GM23248 (cell line): ENCODE data around the gene RASSF5. TPM values are rescaled to one million over a fixed set of nuclear protein-coding genes. Genes with fewer than 3 reads are reported as not detected.

Experiments used
- DNase-seq: peaks from one replicate; pipeline ENCODE4 v3.0.0-alpha.2; 2015
- H2AFZ ChIP-seq: fragments of 200-600 bp; sonication (generic); 2 replicates; pipeline ENCODE4 v1.6.1; 2016; ENCODE audit warnings: antibody characterized with exemption
- H3F3A ChIP-seq: fragments of 200-600 bp; sonication (generic); 2 replicates; pipeline ENCODE4 v1.6.1; 2016; ENCODE audit warnings: mild to moderate bottlenecking, antibody characterized with exemption, mixed run types; ENCODE audit not compliant: insufficient read depth
- H3K27ac ChIP-seq: fragments of 200-600 bp; sonication (generic); 2 replicates; pipeline ENCODE4 v1.5.1; 2016; ENCODE audit warnings: mild to moderate bottlenecking
- H3K27me3 ChIP-seq: fragments of 200-600 bp; sonication (generic); replicated peaks from 2 replicates; pipeline ENCODE4 v1.6.1; 2016; ENCODE audit warnings: mild to moderate bottlenecking; ENCODE audit not compliant: insufficient read depth
- H3K36me3 ChIP-seq: fragments of 200-600 bp; sonication (generic); 2 replicates; pipeline ENCODE4 v1.6.1; 2016; ENCODE audit warnings: low read depth, mild to moderate bottlenecking
- H3K4me1 ChIP-seq: fragments of 200-600 bp; sonication (generic); 2 replicates; pipeline ENCODE4 v1.6.1; 2016; ENCODE audit warnings: mild to moderate bottlenecking; ENCODE audit not compliant: insufficient read depth
- H3K4me2 ChIP-seq: fragments of 200-600 bp; sonication (generic); one replicate; pipeline ENCODE4 v1.6.1; 2016; ENCODE audit warnings: mild to moderate bottlenecking; ENCODE audit not compliant: unreplicated experiment
- H3K4me3 ChIP-seq: fragments of 200-600 bp; sonication (generic); 2 replicates; pipeline ENCODE4 v1.5.1; 2016; ENCODE audit warnings: mild to moderate bottlenecking
- H3K79me2 ChIP-seq: fragments of 200-600 bp; sonication (generic); 2 replicates; pipeline ENCODE4 v1.6.1; 2016; ENCODE audit warnings: mild to moderate bottlenecking; ENCODE audit not compliant: insufficient read depth
- H3K9ac ChIP-seq: fragments of 200-600 bp; sonication (generic); 2 replicates; pipeline ENCODE4 v1.6.1; 2016; ENCODE audit warnings: mild to moderate bottlenecking
- H3K9me2 ChIP-seq: fragments of 200-600 bp; sonication (generic); 2 replicates; pipeline ENCODE4 v1.6.1; 2016; ENCODE audit warnings: mixed run types, mild to moderate bottlenecking, moderate library complexity; ENCODE audit not compliant: insufficient read depth
- H3K9me3 ChIP-seq: fragments of 200-600 bp; sonication (generic); one replicate; pipeline ENCODE4 v1.6.1; 2017; ENCODE audit warnings: low read depth
- H4K20me1 ChIP-seq: fragments of 200-600 bp; sonication (generic); 2 replicates; pipeline ENCODE4 v1.6.0; 2016; ENCODE audit not compliant: insufficient read depth
- EZH2 ChIP-seq: fragments of 200-600 bp; sonication (generic); IDR thresholded peaks from 2 replicates; pipeline ENCODE4 v1.6.1; 2018; ENCODE audit warnings: antibody characterized with exemption, mild to moderate bottlenecking; ENCODE audit not compliant: insufficient read depth, poor library complexity, severe bottlenecking
- EZH2phosphoT487 ChIP-seq: fragments of 200-600 bp; sonication (generic); IDR thresholded peaks from 2 replicates; pipeline ENCODE4 v1.6.1; 2018; ENCODE audit warnings: antibody characterized with exemption, moderate library complexity, mild to moderate bottlenecking, low read depth; ENCODE audit not compliant: insufficient read depth
- WGBS, 2 experiments: methylation state at CpG; one replicate each; pipeline ENCODE4 v1.1.6; 2015 to 2017; ENCODE audit warnings: low lambda C conversion rate in 2 of 2, low coverage in 1 of 2; ENCODE audit errors: missing lambda C conversion rate in 2 of 2; 5-methylcytosine and 5-hydroxymethylcytosine counted together
- in situ Hi-C: fragments of 300-500 bp; cut with MboI; formaldehyde crosslinking; loops from 2 replicates; pipeline ENCODE4 v1.15.0; 2020
- polyA plus RNA-seq: library from polyadenylated mRNA; unstranded; fragments of >200 nt; fragmentation: Nextera tagmentation; extraction: Ambion mirVana; gene quantifications from 2 replicates; pipeline ENCODE4 v1.2.1, GENCODE V29; 2016
- total RNA-seq: library from RNA; depleted of rRNA; stranded (reverse); fragments of >200 nt; shearing (Covaris generic); gene quantifications from 2 replicates; pipeline ENCODE4 v1.2.3, GENCODE V29; 2014

RASSF5 gene
- total and polyA plus RNA-seq, 2 experiments from 2014 or later = 0.22 to 0.48 TPM

- Histone ChIP-seq H2AFZ (no peak overlapping the region), H3K9ac (no peak overlapping the region), H3K36me3 (no peaks in the 10 kb centered on the region), H3K4me3 (no peak overlapping the region), H3K27me3 (no peaks in the 10 kb centered on the region), H3K27ac (no peak overlapping the region), H4K20me1 (no peaks in the 10 kb centered on the region), H3F3A (no peaks in the 10 kb centered on the region; the same call in 1 of the 2 replicates), H3K4me1 (peaks cover 11% of the 10 kb centered on the region), H3K4me2 (no peak overlapping the region), H3K79me2 (no peaks in the 10 kb centered on the region), H3K9me3 (no peaks in the 10 kb centered on the region), H3K9me2 (no peaks in the 10 kb centered on the region)
- in situ Hi-C loops = no loop called here
- no peak for DNase-seq
- TF ChIP-seq EZH2 = no peak
- no peak for TF ChIP-seq EZH2phosphoT487
- WGBS, 2 experiments = 85 to 93% methylated on average over 14 to 18 of the region's 18 CpGs
These were observed 10.9 kb downstream of the RASSF5 start for GRCh38 chr1:206518206-206518605.

GRCh38 chr1:206518743-206519142 is 11.4 kb downstream of the RASSF5 start:
- H3F3A ChIP-seq = no peaks in the 10 kb centered on the region; the same call in 1 of the 2 replicates
- in situ Hi-C loops = no loop called here
- no peak for TF ChIP-seq EZH2
- no peak for TF ChIP-seq EZH2phosphoT487

DNA sequence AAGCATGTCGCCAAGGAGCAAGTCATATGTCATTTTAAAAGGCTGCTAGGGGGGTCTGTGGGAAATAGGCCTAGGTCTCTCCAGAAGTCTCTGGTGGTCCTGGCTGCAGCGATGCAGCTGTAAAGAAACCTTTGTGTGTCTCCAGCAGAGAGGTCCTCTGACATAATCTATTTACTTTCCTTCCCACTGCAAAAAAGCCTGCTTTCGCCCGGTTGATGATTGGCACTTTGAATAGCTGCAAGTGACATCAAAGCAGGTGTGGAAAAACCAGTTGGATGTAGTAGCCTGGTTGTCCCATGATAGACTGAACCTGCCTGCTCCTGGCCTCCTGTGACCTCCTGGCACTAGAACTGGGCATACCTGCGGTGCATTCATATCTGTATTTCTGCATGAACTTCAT is 13.8 kb downstream of the RASSF5 start:
- Histone ChIP-seq H3K36me3 (no peaks in the 10 kb centered on the region), H3K9me2 (no peaks in the 10 kb centered on the region), H3K9me3 (no peaks in the 10 kb centered on the region), H3K4me3 (no peak overlapping the region), H3K9ac (no peak overlapping the region), H3K27ac (no peak overlapping the region), H3K4me1 (no peaks in the 10 kb centered on the region), H3F3A (no peaks in the 10 kb centered on the region), H4K20me1 (no peaks in the 10 kb centered on the region), H2AFZ (no peak overlapping the region), H3K27me3 (no peaks in the 10 kb centered on the region), H3K4me2 (no peak overlapping the region), H3K79me2 (no peaks in the 10 kb centered on the region)
- in situ Hi-C loops = no loop called here
- whole genome bisulfite sequencing, 2 experiments = 90 to 92% methylated on average over 5 of the region's 5 CpGs
- TF ChIP-seq EZH2phosphoT487 = no peak
- no peak for TF ChIP-seq EZH2
- DNase-seq = no peak

More at GRCh38 chr1:206518743-206519142, 11.4 kb downstream of the RASSF5 start:
- H3K27ac ChIP-seq = no peak overlapping the region
- H3K4me2 ChIP-seq = no peak overlapping the region
- H3K79me2 ChIP-seq = no peaks in the 10 kb centered on the region
- H3K4me3 ChIP-seq = no peak overlapping the region
- no peaks in the 10 kb centered on the region for H3K9me3 ChIP-seq
- no peaks in the 10 kb centered on the region for H4K20me1 ChIP-seq
- DNase-seq = no peak
- no peaks in the 10 kb centered on the region for H3K27me3 ChIP-seq
- no peaks in the 10 kb centered on the region for H3K9me2 ChIP-seq
- no peak overlapping the region for H3K9ac ChIP-seq
- H3K36me3 ChIP-seq = no peaks in the 10 kb centered on the region
- 89 to 90% methylated on average over 6 of the region's 6 CpGs for WGBS, 2 experiments
- no peak overlapping the region for H2AFZ ChIP-seq
- H3K4me1 ChIP-seq = peaks cover 5% of the 10 kb centered on the region

DNA sequence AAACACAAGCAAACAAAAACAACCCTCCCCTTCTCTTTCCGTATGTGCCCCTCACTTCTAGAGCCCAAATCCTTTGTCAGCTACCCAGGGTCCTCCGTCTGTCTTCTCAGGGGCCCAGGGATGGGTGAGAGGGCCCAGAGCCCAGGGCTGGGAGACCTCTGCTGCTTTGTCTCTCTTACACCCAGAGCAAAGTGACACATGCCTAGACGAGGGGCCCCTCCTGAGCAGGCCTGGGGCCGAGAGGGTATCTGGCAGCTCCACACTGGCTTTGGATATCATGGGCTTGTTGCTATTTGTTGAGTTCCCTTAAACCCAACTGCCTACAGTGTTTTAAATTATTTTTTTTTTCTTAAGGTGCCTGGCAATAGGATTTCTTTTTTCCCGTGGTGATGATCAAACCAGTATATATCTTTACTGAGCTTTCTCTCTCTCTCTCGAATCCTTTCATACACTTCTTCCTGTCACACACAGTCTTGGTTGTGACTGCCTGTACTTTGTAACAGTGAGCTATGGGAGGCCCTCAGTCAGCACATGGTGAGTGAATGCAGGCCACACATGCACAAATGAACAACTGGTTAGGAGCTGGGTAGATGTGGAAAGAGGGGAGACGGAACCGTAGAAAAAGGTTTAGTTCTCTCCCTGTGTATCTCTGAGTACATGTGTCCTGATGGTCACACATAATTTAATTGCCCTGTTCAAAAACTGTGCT is 14.5 kb downstream of the RASSF5 start:
- no peaks in the 10 kb centered on the region for H3K79me2 ChIP-seq
- H3F3A ChIP-seq = no peaks in the 10 kb centered on the region
- TF ChIP-seq EZH2phosphoT487 = no peak
- TF ChIP-seq EZH2 = no peak
- H3K4me3 ChIP-seq = no peak overlapping the region
- no peak overlapping the region for H3K9ac ChIP-seq
- H3K9me2 ChIP-seq = no peaks in the 10 kb centered on the region
- WGBS, 2 experiments = 60 to 69% methylated on average over 8 of the region's 8 CpGs
- DNase-seq = no peak
- H3K4me1 ChIP-seq = no peaks in the 10 kb centered on the region
- H4K20me1 ChIP-seq = no peaks in the 10 kb centered on the region
- H3K9me3 ChIP-seq = no peaks in the 10 kb centered on the region
- H3K27ac ChIP-seq = no peak overlapping the region
- H3K4me2 ChIP-seq = no peak overlapping the region
- H3K27me3 ChIP-seq = no peaks in the 10 kb centered on the region
- in situ Hi-C loops = no loop called here
- no peak overlapping the region for H2AFZ ChIP-seq
- no peaks in the 10 kb centered on the region for H3K36me3 ChIP-seq
